ENCODE results near the gene GOLGA1.

- TF ChIP-seq POLR2AphosphoS5 (IDR thresholded peaks at IDR 0.05) (no peak), EP300 (IDR thresholded peaks at IDR 0.05) (no peak)
- TF ChIP-seq, protein P1, sequence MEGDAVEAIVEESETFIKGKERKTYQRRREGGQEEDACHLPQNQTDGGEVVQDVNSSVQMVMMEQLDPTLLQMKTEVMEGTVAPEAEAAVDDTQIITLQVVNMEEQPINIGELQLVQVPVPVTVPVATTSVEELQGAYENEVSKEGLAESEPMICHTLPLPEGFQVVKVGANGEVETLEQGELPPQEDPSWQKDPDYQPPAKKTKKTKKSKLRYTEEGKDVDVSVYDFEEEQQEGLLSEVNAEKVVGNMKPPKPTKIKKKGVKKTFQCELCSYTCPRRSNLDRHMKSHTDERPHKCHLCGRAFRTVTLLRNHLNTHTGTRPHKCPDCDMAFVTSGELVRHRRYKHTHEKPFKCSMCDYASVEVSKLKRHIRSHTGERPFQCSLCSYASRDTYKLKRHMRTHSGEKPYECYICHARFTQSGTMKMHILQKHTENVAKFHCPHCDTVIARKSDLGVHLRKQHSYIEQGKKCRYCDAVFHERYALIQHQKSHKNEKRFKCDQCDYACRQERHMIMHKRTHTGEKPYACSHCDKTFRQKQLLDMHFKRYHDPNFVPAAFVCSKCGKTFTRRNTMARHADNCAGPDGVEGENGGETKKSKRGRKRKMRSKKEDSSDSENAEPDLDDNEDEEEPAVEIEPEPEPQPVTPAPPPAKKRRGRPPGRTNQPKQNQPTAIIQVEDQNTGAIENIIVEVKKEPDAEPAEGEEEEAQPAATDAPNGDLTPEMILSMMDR (IDR thresholded peaks at IDR 0.05): no peak
Observed at GRCh38 chr9:124980431-124980830, 39.5 kb upstream of the GOLGA1 start.

Data from upper lobe of left lung (tissue), 4 donors.